Vagina (tissue), 2 donors: ENCODE measurements around the gene PPP1R14B.

Experiments used
- CTCF ChIP-seq, 3 experiments: fragments of 450-650 bp in 2 of 3; fragments of 200-600 bp in 1 of 3; sonication (generic) in 1 of 3; IDR thresholded peaks; one replicate each; pipeline ENCODE4 v1.5.1; 2017 to 2019; ENCODE audit warnings: antibody characterized with exemption in 3 of 3, mild to moderate bottlenecking in 2 of 3, moderate library complexity in 2 of 3
- POLR2A ChIP-seq, 2 donors: fragments of 450-650 bp; IDR thresholded peaks; one replicate each; pipeline ENCODE4 v1.6.1; 2017; ENCODE audit warnings: antibody characterized with exemption in 2 of 2, mild to moderate bottlenecking in 2 of 2, moderate library complexity in 2 of 2

DNA sequence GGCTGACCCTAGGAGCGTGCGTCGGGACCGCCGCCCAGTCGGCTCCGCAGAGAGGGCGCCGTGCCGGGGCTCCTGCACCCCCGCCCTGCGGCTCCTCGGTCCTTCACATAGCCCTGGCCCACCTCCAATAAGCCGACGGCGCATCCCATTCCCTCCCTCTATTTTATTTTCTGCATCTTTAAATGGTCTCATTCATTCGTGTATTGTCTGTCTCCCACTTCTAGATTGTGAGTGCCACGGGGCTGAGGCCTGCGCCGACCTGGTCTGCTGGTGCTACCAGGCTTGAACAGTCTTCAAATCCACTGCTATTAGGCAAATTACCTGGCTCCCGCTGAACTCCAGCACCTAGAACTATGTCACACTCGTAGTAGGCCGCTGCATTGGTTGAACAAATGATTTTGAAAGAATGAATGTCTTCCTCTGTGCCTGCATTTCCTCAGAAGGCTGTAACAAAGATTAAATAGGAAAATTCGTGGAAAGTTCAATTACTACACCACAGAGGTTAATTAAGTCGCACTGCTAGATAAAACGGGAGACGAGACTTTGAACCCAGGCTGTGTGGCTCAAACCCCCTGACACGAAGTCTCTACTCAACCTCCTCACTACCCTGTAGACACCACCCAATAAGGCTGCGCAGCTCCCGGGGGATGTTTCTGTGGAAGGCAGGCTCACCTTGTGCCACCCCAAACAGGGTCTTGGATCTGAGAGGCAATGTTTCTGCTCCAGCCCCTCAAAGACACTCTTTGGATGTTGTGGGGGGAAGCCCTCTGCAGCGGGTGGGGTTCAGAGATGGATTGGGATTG is 1.2 kb upstream of the PPP1R14B start:
- TF ChIP-seq POLR2A (IDR thresholded peaks at IDR 0.05) (no peak), CTCF (IDR thresholded peaks at IDR 0.05) (no peak)
